HepG2 (cell line): ENCODE measurements around the gene ACOT13. TPM values are rescaled to one million over a fixed set of nuclear protein-coding genes. Genes with fewer than 3 reads are reported as not detected.

Experiments used
- ATF1 ChIP-seq: IDR thresholded peaks from 2 replicates; pipeline ENCODE4 v1.6.1; 2016; ENCODE audit warnings: mild to moderate bottlenecking, control low read depth
- CENPT ChIP-seq: sonication (generic); formaldehyde crosslinking; IDR thresholded peaks from 2 replicates; pipeline ENCODE4 v1.8.0; 2022; ENCODE audit warnings: low read depth, mild to moderate bottlenecking, moderate library complexity, missing genetic modification reagents
- HOXD1 ChIP-seq: sonication (generic); formaldehyde crosslinking; IDR thresholded peaks from 2 replicates; pipeline ENCODE4 v1.5.0; 2020; ENCODE audit warnings: missing genetic modification reagents
- MIXL1 ChIP-seq: IDR thresholded peaks from 2 replicates; pipeline ENCODE4 v1.6.1; 2016
- MLXIP ChIP-seq: sonication (generic); formaldehyde crosslinking; IDR thresholded peaks from 2 replicates; pipeline ENCODE4 v1.9.0; 2021; ENCODE audit warnings: missing genetic modification reagents, borderline replicate concordance
- NCOR1 ChIP-seq: fragments of 200-600 bp; sonication (generic); IDR thresholded peaks from 2 replicates; pipeline ENCODE4 v1.7.0; 2017; ENCODE audit warnings: antibody characterized with exemption, low read length, borderline replicate concordance
- NFIC ChIP-seq: IDR thresholded peaks from 2 replicates; pipeline ENCODE4 v1.6.1; 2012; ENCODE audit warnings: mild to moderate bottlenecking, low read length, inconsistent platforms
- POGZ ChIP-seq: sonication (generic); formaldehyde crosslinking; IDR thresholded peaks from 2 replicates; pipeline ENCODE4 v1.4.0; 2020; ENCODE audit warnings: mild to moderate bottlenecking, missing genetic modification reagents
- POLR2G ChIP-seq: fragments of 200-400 bp; formaldehyde crosslinking; IDR thresholded peaks from 2 replicates; pipeline ENCODE4 v1.6.1; 2018; ENCODE audit warnings: mild to moderate bottlenecking, low read depth, low read length, moderate library complexity
- SKIL ChIP-seq: sonication (generic); formaldehyde crosslinking; IDR thresholded peaks from 2 replicates; pipeline ENCODE4 v1.8.0; 2022; ENCODE audit warnings: missing genetic modification reagents, mild to moderate bottlenecking, moderate library complexity, borderline replicate concordance
- ZNF484 ChIP-seq: sonication (generic); formaldehyde crosslinking; IDR thresholded peaks from 2 replicates; pipeline ENCODE4 v1.5.1; 2020; ENCODE audit warnings: mild to moderate bottlenecking, low read depth, missing genetic modification reagents, borderline replicate concordance
- ZNF510 ChIP-seq: sonication (generic); formaldehyde crosslinking; IDR thresholded peaks from 2 replicates; pipeline ENCODE4 v1.4.0; 2020; ENCODE audit warnings: low read depth, mild to moderate bottlenecking, missing genetic modification reagents
- ZNF572 ChIP-seq: sonication (generic); formaldehyde crosslinking; IDR thresholded peaks from 2 replicates; pipeline ENCODE4 v1.5.1; 2020; ENCODE audit warnings: mild to moderate bottlenecking, missing genetic modification reagents
- ZNF746 ChIP-seq: sonication (generic); formaldehyde crosslinking; IDR thresholded peaks from 2 replicates; pipeline ENCODE4 v1.8.0; 2022; ENCODE audit warnings: mild to moderate bottlenecking, missing genetic modification reagents
- polyA plus RNA-seq, 8 experiments: library from polyadenylated mRNA; depleted of rRNA in 3 of 8; stranded (reverse) in 7 of 8; unstranded in 1 of 8; fragments of >200 nt; fragmentation: Illumina TruSeq in 4 of 8; extraction: Trizol in 4 of 8; gene quantifications; 2 replicates each; pipeline versions ENCODE4 v1.2.1 to v1.2.3, GENCODE V29; 2011 to 2016; ENCODE audit warnings: low read depth in 4 of 8, missing spikeins in 1 of 8, mixed read lengths in 1 of 8; ENCODE audit not compliant: insufficient read depth in 1 of 8
- total RNA-seq, 5 experiments: library from RNA; depleted of rRNA; stranded (reverse); fragments of >200 nt; fragmentation: Illumina TruSeq; extraction: Trizol; gene quantifications; 2 replicates each; pipeline ENCODE4 v1.2.3, GENCODE V29; 2016; ENCODE audit warnings: low read depth in 1 of 5
- TF ChIP-seq, protein P1 (sequence below): IDR thresholded peaks from 2 replicates; pipeline ENCODE4 v1.6.1; 2016; ENCODE audit warnings: low read depth, control low read depth
- TF ChIP-seq, protein P2 (sequence below): sonication (generic); formaldehyde crosslinking; IDR thresholded peaks from 2 replicates; pipeline ENCODE4 v1.4.0; 2020; ENCODE audit warnings: low read depth, mild to moderate bottlenecking, missing genetic modification reagents

ACOT13 gene
- total and polyA plus RNA-seq, 2 of the 13 experiments (the other 11 are each of a cell fraction or from before 2014, with no cell fraction given), result 31.5 to 45.1 TPM

DNA sequence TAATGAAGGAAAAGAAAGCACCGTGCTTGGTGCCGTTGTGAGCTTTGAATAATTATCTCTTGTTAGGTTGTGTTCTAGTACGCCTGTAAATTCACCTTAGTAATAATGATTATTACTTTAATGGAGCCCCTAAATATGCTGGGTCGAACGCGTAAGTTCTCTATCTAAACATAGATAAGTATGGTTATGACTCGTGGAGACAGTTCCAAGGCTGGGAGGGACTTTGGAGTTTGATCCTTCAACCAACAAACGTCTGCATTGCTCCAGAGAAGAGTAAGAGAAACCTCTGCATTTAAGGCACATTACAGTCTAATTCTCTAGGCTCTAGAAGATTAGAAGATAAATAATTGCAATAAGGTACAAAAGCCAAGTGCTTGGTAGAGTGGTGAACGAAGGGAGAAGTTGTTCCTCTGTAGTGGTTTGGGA lies 514 bp downstream of the ACOT13 start (continued):
- TF ChIP-seq, protein P1, sequence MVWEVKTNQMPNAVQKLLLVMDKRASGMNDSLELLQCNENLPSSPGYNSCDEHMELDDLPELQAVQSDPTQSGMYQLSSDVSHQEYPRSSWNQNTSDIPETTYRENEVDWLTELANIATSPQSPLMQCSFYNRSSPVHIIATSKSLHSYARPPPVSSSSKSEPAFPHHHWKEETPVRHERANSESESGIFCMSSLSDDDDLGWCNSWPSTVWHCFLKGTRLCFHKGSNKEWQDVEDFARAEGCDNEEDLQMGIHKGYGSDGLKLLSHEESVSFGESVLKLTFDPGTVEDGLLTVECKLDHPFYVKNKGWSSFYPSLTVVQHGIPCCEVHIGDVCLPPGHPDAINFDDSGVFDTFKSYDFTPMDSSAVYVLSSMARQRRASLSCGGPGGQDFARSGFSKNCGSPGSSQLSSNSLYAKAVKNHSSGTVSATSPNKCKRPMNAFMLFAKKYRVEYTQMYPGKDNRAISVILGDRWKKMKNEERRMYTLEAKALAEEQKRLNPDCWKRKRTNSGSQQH, result 0 out of 2 replicates have a peak, but pooled peaks have one; percentile 35
- TF ChIP-seq ATF1 (CRISPR knock-in tag) (0 out of 2 replicates have a peak, but pooled peaks have one; percentile 5), HOXD1 (no peak), POLR2G (no peak), NCOR1 (peak; percentile 92), MLXIP (CRISPR knock-in tag) (0 out of 2 replicates have a peak, but pooled peaks have one; percentile 23), ZNF572 (CRISPR knock-in tag) (no peak), NFIC (peak; percentile 64; the same call in 1 of the 2 replicates), POGZ (no peak), SKIL (no peak), ZNF510 (no peak), CENPT (CRISPR knock-in tag) (no peak), ZNF746 (CRISPR knock-in tag) (no peak), MIXL1 (CRISPR knock-in tag) (no peak), ZNF484 (CRISPR knock-in tag) (no peak)
- TF ChIP-seq, protein P2, sequence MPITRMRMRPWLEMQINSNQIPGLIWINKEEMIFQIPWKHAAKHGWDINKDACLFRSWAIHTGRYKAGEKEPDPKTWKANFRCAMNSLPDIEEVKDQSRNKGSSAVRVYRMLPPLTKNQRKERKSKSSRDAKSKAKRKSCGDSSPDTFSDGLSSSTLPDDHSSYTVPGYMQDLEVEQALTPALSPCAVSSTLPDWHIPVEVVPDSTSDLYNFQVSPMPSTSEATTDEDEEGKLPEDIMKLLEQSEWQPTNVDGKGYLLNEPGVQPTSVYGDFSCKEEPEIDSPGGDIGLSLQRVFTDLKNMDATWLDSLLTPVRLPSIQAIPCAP (CRISPR knock-in tag), result no peak
